NCI-H2196 (cell line): ENCODE data around the gene DIPK1B.
A peak's percentile ranks its signal among the peaks of the same experiment; 100 is the strongest.
"Not testable (repeated sequence)": the region's sequence is repeated elsewhere in the genome, so short reads cannot be mapped to it uniquely, and the experiment has no call there.

ENCODE experiments used
- DNase-seq: peaks from one replicate; lab custom pipeline; 2025; ENCODE audit not compliant: unreplicated experiment; lab: John Stamatoyannopoulos, UW

Gene DIPK1B

DNA sequence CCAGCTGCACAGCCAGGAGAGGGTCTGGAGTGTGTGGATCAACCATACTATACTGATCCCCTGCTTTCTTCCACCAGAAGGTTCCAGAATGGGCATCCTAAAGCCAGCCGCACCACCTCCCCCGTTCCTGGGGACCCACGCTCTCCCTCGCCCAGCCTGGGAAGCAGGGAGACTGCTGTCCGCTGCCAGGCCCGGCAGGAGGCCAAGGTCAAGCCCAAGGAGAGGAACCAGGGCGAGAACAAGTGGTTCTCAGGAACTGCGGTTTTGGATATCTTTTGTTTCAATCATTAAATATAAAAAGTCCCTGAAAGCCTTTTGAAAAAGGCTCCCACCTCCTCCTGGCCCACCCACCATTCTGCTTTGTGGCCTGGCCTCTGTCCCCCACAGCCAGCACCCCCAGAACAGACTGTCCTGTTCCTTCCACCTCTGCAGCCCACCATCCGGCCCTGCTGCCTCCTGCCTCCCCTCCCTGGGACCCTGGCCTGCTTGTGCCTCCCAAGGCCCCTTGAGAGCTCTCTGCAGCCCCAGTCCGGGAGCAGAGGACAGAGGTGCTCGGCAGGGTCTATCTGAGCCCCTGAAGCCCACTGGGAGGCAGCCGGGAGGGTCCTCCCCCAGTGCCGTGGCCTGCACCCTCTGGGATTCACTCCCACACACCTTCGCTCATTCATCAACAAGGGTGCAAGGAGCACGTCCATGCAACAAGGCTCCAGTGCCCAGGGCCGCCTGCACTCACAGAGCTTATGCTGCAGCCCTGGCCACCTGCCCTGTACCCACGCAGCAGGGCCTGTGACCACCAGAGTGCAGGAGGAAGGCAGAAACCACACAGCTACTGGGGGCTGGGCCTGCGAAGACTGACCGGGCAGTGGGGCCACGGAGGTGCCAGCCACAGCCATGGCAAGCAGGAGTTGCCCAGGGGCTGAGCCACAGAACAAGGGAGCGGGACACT lies 36.6 kb downstream of the DIPK1B start:
- no peak for DNase-seq

- no peak for DNase-seq
Measured at GRCh38 chr9:136750526-136750925, 38.2 kb downstream of the DIPK1B start.

DNA sequence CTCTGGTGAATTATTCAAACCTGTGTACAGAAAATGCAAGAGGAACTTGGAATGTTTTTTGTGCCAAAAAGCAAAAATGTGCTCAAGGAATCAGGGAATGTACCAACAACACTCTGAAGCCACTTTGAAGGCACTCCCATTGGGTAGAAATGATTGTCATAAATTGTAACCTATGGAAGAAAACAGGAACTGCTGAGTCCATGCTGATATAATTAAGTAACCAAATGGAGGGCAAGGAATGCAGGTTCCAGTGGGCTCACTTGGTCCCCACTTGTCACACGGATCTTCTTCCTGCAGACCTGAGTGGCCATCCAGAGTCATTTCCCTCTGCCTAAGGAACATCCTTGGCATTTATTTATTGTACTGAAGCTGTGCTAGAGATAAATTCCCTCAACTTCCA lies 38.9 kb downstream of the DIPK1B start:
- no peak for DNase-seq

GRCh38 chr9:136751814-136752213 lies 39.4 kb downstream of the DIPK1B start:
- DNase-seq = no peak

- DNase-seq = no peak
Measured at GRCh38 chr9:136753371-136754058, 41.1 kb downstream of the DIPK1B start.

DNA sequence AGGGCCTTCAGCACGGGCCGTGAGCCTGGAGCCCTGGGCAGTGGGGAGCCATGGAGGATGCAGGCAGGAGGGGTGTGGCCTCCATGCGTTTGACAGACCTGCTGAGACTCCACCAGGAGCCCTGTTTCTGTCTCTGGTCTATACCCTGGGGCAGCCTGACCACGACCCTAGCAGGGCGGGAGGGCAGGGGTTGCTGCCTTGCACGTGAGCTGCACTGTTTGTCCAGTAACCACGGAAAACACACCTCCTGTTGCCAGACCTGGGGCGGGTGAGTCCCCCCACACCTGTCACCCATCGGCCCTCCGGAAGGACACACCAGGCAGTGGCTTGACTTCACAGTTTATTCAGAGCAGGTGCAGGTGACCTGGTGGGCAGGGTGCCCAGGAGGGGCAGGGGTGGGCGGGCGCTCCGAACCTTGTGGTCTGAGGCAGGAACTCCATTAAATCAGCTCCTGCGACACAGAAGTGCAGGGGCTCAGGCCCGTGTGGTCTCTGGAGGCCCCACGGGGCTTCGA lies 41.7 kb downstream of the DIPK1B start:
- peak; percentile 80 for DNase-seq

DNA sequence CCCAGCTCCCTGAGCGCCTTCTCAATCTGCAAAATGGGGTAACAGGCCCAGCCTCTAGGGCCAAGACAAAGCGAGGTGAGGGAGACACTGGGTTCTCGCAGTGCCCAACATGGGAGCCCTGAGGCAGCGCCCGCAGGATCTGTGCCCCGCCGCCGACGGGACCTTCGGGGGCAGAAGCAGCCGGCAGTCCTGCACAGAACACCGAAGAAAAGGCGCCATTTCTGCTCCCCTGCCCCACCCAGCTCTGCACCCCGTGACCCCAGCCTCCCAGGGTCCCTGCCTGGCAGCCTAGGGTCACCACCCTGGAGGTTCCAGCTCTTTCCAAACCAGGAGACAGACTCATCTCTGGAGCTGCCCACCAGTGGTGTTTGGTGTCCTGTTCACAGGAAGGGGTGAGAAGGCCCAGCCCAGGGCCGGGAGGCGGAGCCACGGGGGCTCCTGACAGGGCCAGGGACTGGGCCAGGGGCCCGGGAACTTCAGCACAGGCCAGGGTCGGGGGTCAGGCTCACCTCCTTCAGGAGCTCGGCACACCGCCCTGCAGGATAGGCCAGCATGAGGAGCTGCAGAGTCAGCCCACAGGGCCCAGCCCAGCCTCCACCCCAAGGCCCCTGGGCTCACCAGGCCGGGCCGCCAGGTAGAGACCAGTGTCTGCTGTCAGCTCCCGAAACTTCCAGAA lies 42.4 kb downstream of the DIPK1B start:
- DNase-seq = peak; percentile 13

DNA sequence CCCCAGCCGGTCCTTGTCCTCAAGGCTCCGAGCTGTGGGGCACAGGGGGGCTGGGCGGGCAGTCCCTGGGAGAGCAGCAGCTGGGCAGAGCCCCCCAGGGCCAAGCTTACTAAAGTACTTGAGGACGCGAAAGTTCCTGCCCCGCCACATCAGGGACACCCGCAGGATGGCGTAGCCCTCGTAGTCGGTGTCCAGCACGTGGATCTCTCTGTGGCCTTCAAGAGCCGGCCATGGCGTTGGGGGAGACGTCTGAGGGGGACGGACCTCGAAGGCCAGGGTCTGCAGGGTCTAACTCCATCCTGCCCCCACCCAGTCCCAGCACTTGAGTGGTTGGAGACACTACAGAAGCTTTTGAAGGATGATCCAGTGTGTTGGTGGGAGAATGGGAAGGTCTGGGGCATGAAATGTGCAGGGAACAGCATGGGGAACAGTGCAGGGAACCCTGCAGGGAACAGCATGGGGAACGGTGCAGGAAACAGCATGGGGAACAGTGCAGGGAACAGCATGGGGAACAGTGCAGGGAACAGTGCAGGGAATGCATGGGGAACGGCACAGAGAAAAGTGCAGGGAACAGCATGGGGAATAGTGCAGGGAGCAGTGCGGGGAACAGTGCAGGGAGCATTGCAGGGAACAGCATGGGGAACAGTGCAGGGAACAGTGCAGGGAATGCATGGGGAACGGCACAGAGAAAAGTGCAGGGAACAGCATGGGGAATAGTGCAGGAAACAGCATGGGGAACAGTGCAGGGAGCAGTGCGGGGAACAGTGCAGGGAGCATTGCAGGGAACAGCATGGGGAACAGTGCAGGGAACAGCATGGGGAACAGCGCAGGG lies 43.1 kb downstream of the DIPK1B start:
- DNase-seq = not testable (repeated sequence)

DNA sequence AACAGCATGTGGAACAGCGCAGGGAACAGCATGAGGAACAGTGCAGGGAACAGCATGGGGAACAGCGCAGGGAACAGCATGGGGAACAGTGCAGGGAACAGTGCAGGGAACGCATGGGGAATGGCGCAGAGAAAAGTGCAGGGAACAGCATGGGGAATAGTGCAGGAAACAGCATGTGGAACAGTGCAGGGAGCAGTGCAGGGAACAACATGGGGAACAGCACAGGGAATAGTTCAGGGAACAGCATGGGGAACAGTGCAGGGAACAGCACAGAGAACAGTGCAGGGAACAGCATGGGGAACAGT lies 43.7 kb downstream of the DIPK1B start:
- no peak for DNase-seq

- no peak for DNase-seq
Measured at GRCh38 chr9:136756836-136757235, 44.5 kb downstream of the DIPK1B start.

DNA sequence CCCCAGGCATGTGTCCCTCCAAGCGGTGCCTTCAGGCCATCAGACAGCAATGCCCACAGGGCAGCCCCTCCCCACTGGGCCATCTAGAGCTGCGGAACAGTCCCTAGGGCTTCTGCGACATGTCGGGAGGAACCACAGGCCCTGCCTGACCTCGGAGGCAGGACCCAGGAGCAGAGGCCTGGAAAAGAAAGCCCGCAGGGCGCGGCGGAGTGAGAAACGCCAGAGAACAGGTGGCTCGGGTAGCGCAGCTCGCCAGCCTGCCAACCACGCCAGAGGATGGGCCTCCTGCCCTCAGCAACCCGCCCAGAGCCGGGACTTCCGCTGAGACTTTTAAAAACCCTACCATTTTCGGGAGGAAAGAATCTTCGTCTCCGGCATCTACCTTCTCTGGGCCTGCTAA lies 45.0 kb downstream of the DIPK1B start:
- DNase-seq = no peak

DNA sequence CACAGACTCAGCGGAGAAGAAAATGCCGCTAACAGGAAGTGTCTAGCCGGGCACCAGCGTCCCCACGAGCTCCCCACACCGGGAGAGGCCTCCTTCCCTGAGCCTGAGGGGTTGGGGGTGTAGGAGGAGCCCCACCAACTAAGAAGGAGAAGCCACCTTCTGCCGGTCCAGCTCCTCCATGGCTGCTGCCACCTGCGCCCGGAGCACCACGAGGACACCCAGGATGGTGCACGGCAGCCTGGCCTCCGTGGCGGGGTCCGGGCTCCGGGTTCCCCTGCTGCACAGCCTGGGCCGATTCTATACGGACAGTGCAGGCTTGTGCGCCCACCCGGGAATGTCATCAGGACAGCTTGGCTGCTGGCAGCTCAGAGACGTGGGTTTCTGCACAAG lies 45.4 kb downstream of the DIPK1B start:
- no peak for DNase-seq

DNA sequence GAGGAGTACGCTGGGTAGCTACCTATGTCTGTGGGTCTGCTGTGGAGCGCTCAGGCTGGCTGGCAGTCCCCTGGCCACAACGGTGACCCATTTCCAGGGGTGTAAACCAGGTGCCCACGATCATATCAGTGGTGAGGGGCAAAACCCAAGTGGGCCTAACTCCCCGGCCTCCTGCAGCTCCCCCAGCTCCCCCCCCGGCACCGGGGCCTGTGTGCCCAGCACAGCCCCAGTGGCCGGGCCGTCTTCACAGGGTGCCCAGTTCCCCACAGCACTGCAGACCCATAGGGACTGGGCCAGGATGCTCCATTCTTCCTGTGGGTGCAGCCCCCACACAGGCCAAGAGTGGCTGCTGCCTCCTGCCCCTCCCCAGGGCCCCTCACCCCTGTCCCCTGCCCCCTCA lies 46.6 kb downstream of the DIPK1B start:
- no peak for DNase-seq

- no peak for DNase-seq
Measured at GRCh38 chr9:136759436-136760325, 47.3 kb downstream of the DIPK1B start.

- DNase-seq = no peak
Measured at GRCh38 chr9:136760424-136760823, 48.1 kb downstream of the DIPK1B start.

- DNase-seq = not testable (repeated sequence)
Measured at GRCh38 chr9:136760834-136761544, 48.6 kb downstream of the DIPK1B start.

GRCh38 chr9:136761545-136761981 lies 49.2 kb downstream of the DIPK1B start:
- DNase-seq = no peak

DNA sequence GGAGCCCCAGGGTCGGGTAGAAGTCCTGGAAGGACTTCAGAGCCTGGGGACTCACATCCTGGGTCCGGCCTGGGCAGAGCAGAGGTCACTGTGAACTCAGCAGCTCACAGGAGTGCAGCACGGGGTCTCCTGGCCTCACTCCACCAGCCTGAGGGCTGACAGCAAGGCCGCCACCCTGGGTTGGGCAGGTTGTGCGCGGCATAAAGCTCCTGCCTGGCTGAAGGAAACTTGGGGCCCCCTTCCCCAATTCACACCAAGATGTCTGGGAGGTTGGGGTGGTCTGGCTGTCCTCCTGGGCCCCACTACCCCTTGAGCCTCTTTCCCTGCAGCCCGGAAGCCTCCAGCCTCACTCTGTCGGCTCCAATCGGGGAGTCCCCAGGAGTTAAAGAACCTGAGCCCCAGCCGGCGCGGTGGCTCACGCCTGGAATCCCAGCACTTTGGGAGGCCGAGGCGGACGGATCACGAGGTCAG lies 49.9 kb downstream of the DIPK1B start:
- DNase-seq = no peak
